Measurements from ENCODE around the gene POLH. TPM values are rescaled to one million over a fixed set of nuclear protein-coding genes. Genes with fewer than 3 reads are reported as not detected.

POLH gene
- total and polyA plus RNA-seq, 12 donors: 1.5 to 25.0 (median 13.3) TPM

DNA sequence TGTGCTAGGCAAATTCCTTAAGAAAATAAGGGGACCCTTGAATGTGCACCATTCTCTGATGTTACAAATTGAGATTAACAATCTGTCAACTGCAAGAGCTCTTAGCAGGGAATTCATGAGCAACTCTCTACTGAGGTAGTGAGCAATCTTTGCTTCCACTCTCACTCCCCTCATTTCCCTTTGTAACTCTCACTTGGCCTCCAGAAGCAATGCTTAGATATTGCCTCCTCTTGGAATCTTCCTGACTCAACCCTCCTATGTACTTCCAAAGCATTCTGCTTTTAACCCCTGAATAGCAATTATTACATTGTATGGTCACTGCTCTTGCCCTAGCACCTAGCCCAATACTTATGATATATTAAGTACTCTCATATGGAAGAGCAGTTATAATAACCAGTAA, 16.7 kb upstream of the POLH start:
- Histone ChIP-seq H3K36me3 (replicated peaks in 1 of 2) (peaks cover 0 to 93% of the 10 kb centered on the region in 2 donors), H3K4me3 (no peak overlapping the region), H3K9me3 (replicated peaks in 1 of 3) (no peaks in the 10 kb centered on the region), H3K27me3 (no peaks in the 10 kb centered on the region), H3K4me1 (replicated peaks in 1 of 2) (no peaks in the 10 kb centered on the region), H3K27ac (no peak overlapping the region)
- intact Hi-C loops (cut with DNase I): no loop called here
- no peak for DNase-seq
- TF ChIP-seq CTCF (IDR thresholded peaks at IDR 0.05): no peak
- no peak for TF ChIP-seq POLR2A (IDR thresholded peaks at IDR 0.05)

- no peak overlapping the region for H3K27ac ChIP-seq
- no peaks in the 10 kb centered on the region for H3K27me3 ChIP-seq
- DNase-seq: no peak
- 88 to 91% (median 89%) methylated on average over 5 of the region's 5 CpGs for WGBS, 4 donors
- H3K4me1 ChIP-seq (replicated peaks in 1 of 2): peaks cover 6% of the 10 kb centered on the region in 2 donors
- intact Hi-C loops (cut with DNase I): loop anchor here in 1 of 2 donors (10.0 kb wide), 1 partner anchor 46 kb away; no protein-coding TSS in a partner anchor
- H3K36me3 ChIP-seq (replicated peaks in 1 of 2): peaks cover 0 to 69% of the 10 kb centered on the region in 2 donors
- H3K4me3 ChIP-seq: no peak overlapping the region
- H3K9me3 ChIP-seq (replicated peaks in 1 of 3): no peaks in the 10 kb centered on the region
- no peak for TF ChIP-seq POLR2A (IDR thresholded peaks at IDR 0.05)
Measured at GRCh38 chr6:43570876-43571441, 5.0 kb upstream of the POLH start.

DNA sequence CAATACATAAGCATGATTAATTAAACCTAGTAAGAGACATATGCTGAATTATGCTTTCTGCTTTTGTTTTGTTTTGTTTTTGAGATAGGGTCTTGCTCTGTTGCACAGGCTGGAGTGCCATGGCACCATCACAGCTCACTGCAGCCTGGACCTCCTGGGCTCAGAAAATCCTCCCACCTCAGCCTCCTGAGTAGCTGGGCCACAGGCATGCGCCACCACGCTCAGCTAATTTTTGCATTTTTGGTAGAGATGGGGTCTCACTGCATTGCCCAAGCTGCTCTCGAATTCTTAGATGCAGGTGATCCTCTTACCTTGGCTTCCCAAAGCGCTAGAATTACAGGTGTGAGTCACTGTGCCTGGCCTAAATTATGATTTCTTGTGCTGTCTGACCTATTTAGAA, 4.0 kb upstream of the POLH start:
- intact Hi-C loops (cut with DNase I): loop anchor here in 1 of 2 donors (10.0 kb wide), 1 partner anchor 47 kb away; no protein-coding TSS in a partner anchor
- H3K9me3 ChIP-seq (replicated peaks in 1 of 3): no peaks in the 10 kb centered on the region
- no peak overlapping the region for H3K4me3 ChIP-seq
- no peaks in the 10 kb centered on the region for H3K27me3 ChIP-seq
- H3K27ac ChIP-seq: no peak overlapping the region
- no peak for DNase-seq
- WGBS, 4 donors: 89 to 99% (median 96%) methylated on average over 4 of the region's 4 CpGs
- H3K36me3 ChIP-seq (replicated peaks in 1 of 2): peaks cover 0 to 59% of the 10 kb centered on the region in 2 donors
- TF ChIP-seq CTCF (IDR thresholded peaks at IDR 0.05): no peak
- TF ChIP-seq POLR2A (IDR thresholded peaks at IDR 0.05): no peak
- H3K4me1 ChIP-seq (replicated peaks in 1 of 2): peaks cover 13 to 14% of the 10 kb centered on the region in 2 donors

- Histone ChIP-seq H3K27ac (peak overlapping the region in 3 of 5 donors; percentile 62 to 90 (median 78)), H3K36me3 (replicated peaks in 1 of 2) (peaks cover 0 to 26% of the 10 kb centered on the region in 2 donors), H3K9me3 (replicated peaks in 1 of 3) (no peaks in the 10 kb centered on the region), H3K27me3 (no peaks in the 10 kb centered on the region), H3K4me3 (peak overlapping the region; percentile 67 to 99 (median 82)), H3K4me1 (replicated peaks in 1 of 2) (peaks cover 19 to 26% of the 10 kb centered on the region in 2 donors)
- 0 to 2% (median 0%) methylated on average over 32 to 38 of the region's 38 CpGs for WGBS, 4 donors
- peak in 3 of 7 donors; percentile 34 to 43 (median 42) for DNase-seq
- TF ChIP-seq CTCF (IDR thresholded peaks at IDR 0.05) (no peak), POLR2A (IDR thresholded peaks at IDR 0.05) (no peak)
- intact Hi-C loops (cut with DNase I): loop anchor here in 1 of 2 donors (10.0 kb wide), 1 partner anchor 50 kb away; no protein-coding TSS in a partner anchor
Measured at GRCh38 chr6:43575105-43575771, 747 bp upstream of the POLH start.
